Brain microvascular endothelial cell (primary cell): ENCODE results near the gene STN1.

Source experiments
- DNase-seq: peaks from one replicate; pipeline ENCODE4 v3.0.0-alpha.2; 2020
- H3K27ac ChIP-seq: fragments of 250-450 bp; sonication (Bioruptor Pico); 2 replicates; pipeline ENCODE4 v1.5.1; 2020; ENCODE audit warnings: mild to moderate bottlenecking, moderate library complexity
- H3K27me3 ChIP-seq: fragments of 250-450 bp; sonication (Bioruptor Pico); replicated peaks from 2 replicates; pipeline ENCODE4 v1.5.1; 2020; ENCODE audit warnings: mild to moderate bottlenecking
- H3K36me3 ChIP-seq: fragments of 250-450 bp; sonication (Bioruptor Pico); replicated peaks from 2 replicates; pipeline ENCODE4 v1.5.1; 2020; ENCODE audit warnings: mild to moderate bottlenecking
- H3K4me3 ChIP-seq: 2 replicates; pipeline ENCODE4 v1.5.1; 2011; ENCODE audit warnings: low read depth, mild to moderate bottlenecking, control low read depth, low read length, moderate library complexity
- CTCF ChIP-seq: IDR thresholded peaks from 2 replicates; pipeline ENCODE4 v1.5.1; 2011; ENCODE audit warnings: low read depth, mild to moderate bottlenecking, moderate library complexity, low read length, control low read depth, inconsistent platforms; ENCODE audit errors: missing control alignments
- in situ Hi-C: cut with HindIII; loops from 2 replicates; pipeline ENCODE4 v1.10.0; 2017; ENCODE audit warnings: low sequenced_read_pairs, low pct_ligation_motif_present

The STN1 gene

GRCh38 chr10:103954543-103954942 is 36.6 kb upstream of the STN1 start:
- Histone ChIP-seq H3K4me3 (no peak overlapping the region), H3K36me3 (no peaks in the 10 kb centered on the region), H3K27ac (no peak overlapping the region), H3K27me3 (no peaks in the 10 kb centered on the region)
- no peak for TF ChIP-seq CTCF
- DNase-seq, result no peak
- in situ Hi-C loops, result no loop called here

- no peaks in the 10 kb centered on the region for H3K27me3 ChIP-seq
- TF ChIP-seq CTCF, result no peak
- H3K36me3 ChIP-seq, result no peaks in the 10 kb centered on the region
- H3K4me3 ChIP-seq, result no peak overlapping the region
- H3K27ac ChIP-seq, result no peak overlapping the region
- no peak for DNase-seq
- in situ Hi-C loops, result no loop called here
Measured at GRCh38 chr10:103951942-103952341, 34.0 kb upstream of the STN1 start.

- in situ Hi-C loops, result no loop called here
- TF ChIP-seq CTCF, result no peak
- DNase-seq, result no peak
- H3K4me3 ChIP-seq, result no peak overlapping the region
- no peak overlapping the region for H3K27ac ChIP-seq
- no peaks in the 10 kb centered on the region for H3K27me3 ChIP-seq
- no peaks in the 10 kb centered on the region for H3K36me3 ChIP-seq
Measured at GRCh38 chr10:103951183-103951582, 33.2 kb upstream of the STN1 start.

GRCh38 chr10:103949728-103950127 is 31.7 kb upstream of the STN1 start:
- no peak for TF ChIP-seq CTCF
- no peak for DNase-seq
- no peak overlapping the region for H3K27ac ChIP-seq
- no peak overlapping the region for H3K4me3 ChIP-seq
- no peaks in the 10 kb centered on the region for H3K27me3 ChIP-seq
- in situ Hi-C loops, result no loop called here
- no peaks in the 10 kb centered on the region for H3K36me3 ChIP-seq

- TF ChIP-seq CTCF, result no peak
- no peak for DNase-seq
- Histone ChIP-seq H3K27ac (no peak overlapping the region), H3K27me3 (no peaks in the 10 kb centered on the region), H3K4me3 (no peak overlapping the region), H3K36me3 (no peaks in the 10 kb centered on the region)
- in situ Hi-C loops, result no loop called here
Measured at GRCh38 chr10:103947799-103948516, 30.0 kb upstream of the STN1 start.

- no peak for TF ChIP-seq CTCF
- H3K27ac ChIP-seq, result no peak overlapping the region
- in situ Hi-C loops, result no loop called here
- DNase-seq, result no peak
- no peaks in the 10 kb centered on the region for H3K27me3 ChIP-seq
- no peak overlapping the region for H3K4me3 ChIP-seq
- H3K36me3 ChIP-seq, result no peaks in the 10 kb centered on the region
Measured at GRCh38 chr10:103942866-103943265, 24.9 kb upstream of the STN1 start.
